PFSK-1 (cell line): ENCODE results near the gene SMIM35.
A peak's percentile ranks its signal among the peaks of the same experiment; 100 is the strongest.

Source experiments
- FOXP2 ChIP-seq: optimal IDR thresholded peaks from 2 replicates; pipeline ENCODE3; 2011; ENCODE audit warnings: borderline replicate concordance, control low read depth, inconsistent platforms; ENCODE audit not compliant: insufficient read depth; ENCODE audit errors: extremely low read length, extremely low read depth
- POLR2AphosphoS5 ChIP-seq: IDR thresholded peaks from 2 replicates; pipeline ENCODE4 v1.6.1; 2012; ENCODE audit warnings: low read depth, mild to moderate bottlenecking, control low read depth, low read length, moderate library complexity
- SIN3A ChIP-seq: IDR thresholded peaks from 2 replicates; pipeline ENCODE4 v1.6.1; 2012; ENCODE audit warnings: mild to moderate bottlenecking, low read length, moderate library complexity, borderline replicate concordance; ENCODE audit not compliant: insufficient read depth
- TAF1 ChIP-seq: IDR thresholded peaks from 2 replicates; pipeline ENCODE4 v1.6.1; 2012; ENCODE audit warnings: low read length, control low read depth, borderline replicate concordance; ENCODE audit not compliant: insufficient read depth
- TF ChIP-seq, protein P1 (sequence below), 2 experiments: IDR thresholded peaks; 2 replicates each; pipeline versions ENCODE4 v1.6.1 to v1.8.0; 2011 to 2012; ENCODE audit warnings: low read depth in 2 of 2, low read length in 2 of 2, control low read depth in 1 of 2, inconsistent platforms in 1 of 2, mild to moderate bottlenecking in 1 of 2, moderate library complexity in 1 of 2; ENCODE audit not compliant: insufficient read depth in 1 of 2

SMIM35 gene

DNA sequence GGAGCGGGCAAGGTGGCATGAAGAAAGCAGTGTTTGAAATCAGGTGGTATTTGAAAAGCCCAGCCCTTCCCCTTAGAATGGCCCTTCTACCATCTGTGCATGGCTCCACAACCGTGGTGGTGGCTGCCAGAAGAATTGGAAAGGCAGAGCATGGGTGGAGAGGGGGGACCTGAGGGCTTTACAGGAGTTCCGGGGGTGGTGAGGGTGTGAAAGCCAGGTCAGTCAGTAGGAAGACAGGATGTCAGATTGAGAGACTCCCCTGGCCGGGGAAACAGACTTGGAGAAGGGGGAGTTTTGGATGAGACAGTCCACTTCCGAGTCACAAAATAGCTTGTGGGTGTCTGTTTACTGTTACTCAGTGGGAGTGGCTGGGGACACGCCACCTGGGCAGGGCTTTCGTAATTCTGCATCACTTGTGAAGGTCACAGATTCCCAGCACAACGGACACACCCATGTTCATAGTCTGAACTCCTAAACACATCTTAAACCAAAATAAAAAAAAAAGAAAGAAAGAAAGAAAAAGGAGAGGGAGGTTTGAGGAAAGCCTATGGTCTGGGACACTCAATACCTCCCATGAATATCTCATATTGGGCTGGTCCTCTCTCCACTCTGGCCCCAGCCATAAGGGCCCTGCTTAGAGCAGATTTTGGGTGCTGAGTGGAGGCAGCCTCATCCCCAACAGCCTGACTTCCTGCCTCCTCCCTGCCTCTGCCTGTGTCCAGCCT, 24.4 kb upstream of the SMIM35 start:
- TF ChIP-seq SIN3A = no peak
- TF ChIP-seq, protein P1, sequence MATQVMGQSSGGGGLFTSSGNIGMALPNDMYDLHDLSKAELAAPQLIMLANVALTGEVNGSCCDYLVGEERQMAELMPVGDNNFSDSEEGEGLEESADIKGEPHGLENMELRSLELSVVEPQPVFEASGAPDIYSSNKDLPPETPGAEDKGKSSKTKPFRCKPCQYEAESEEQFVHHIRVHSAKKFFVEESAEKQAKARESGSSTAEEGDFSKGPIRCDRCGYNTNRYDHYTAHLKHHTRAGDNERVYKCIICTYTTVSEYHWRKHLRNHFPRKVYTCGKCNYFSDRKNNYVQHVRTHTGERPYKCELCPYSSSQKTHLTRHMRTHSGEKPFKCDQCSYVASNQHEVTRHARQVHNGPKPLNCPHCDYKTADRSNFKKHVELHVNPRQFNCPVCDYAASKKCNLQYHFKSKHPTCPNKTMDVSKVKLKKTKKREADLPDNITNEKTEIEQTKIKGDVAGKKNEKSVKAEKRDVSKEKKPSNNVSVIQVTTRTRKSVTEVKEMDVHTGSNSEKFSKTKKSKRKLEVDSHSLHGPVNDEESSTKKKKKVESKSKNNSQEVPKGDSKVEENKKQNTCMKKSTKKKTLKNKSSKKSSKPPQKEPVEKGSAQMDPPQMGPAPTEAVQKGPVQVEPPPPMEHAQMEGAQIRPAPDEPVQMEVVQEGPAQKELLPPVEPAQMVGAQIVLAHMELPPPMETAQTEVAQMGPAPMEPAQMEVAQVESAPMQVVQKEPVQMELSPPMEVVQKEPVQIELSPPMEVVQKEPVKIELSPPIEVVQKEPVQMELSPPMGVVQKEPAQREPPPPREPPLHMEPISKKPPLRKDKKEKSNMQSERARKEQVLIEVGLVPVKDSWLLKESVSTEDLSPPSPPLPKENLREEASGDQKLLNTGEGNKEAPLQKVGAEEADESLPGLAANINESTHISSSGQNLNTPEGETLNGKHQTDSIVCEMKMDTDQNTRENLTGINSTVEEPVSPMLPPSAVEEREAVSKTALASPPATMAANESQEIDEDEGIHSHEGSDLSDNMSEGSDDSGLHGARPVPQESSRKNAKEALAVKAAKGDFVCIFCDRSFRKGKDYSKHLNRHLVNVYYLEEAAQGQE (IDR thresholded peaks at IDR 0.05; ENCODE audit: insufficient read depth in 1 of 2, low read depth in 2 of 2, low read length in 2 of 2) = no peak
- TF ChIP-seq TAF1 = no peak
- TF ChIP-seq FOXP2 = no peak
- no peak for TF ChIP-seq POLR2AphosphoS5

DNA sequence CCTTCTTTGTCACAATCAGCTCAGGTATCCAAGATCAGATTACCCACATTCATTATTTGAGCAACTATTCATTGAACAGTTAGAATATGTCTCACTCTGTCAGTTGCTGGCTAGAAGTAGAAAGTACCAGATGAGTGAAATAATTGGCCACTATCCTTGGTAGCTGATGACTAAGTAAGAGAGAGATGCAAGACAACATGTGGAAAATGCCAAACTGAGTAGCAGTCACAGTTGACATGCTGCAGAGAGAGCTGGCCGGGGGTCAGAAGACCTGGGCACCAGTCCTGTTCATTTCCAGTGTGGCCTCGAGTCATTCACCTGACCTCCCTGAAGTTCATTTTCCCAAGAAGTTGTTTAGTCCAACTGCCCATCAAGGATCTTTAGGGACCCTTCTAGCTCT, 22.5 kb upstream of the SMIM35 start:
- TF ChIP-seq, protein P1 (IDR thresholded peaks at IDR 0.05; ENCODE audit: insufficient read depth in 1 of 2, low read depth in 2 of 2, low read length in 2 of 2) = 0 out of 4 replicates have a peak, but pooled peaks of 1 of the 2 experiments have one; percentile 22
- TF ChIP-seq POLR2AphosphoS5 = no peak
- TF ChIP-seq TAF1 = no peak
- no peak for TF ChIP-seq SIN3A

DNA sequence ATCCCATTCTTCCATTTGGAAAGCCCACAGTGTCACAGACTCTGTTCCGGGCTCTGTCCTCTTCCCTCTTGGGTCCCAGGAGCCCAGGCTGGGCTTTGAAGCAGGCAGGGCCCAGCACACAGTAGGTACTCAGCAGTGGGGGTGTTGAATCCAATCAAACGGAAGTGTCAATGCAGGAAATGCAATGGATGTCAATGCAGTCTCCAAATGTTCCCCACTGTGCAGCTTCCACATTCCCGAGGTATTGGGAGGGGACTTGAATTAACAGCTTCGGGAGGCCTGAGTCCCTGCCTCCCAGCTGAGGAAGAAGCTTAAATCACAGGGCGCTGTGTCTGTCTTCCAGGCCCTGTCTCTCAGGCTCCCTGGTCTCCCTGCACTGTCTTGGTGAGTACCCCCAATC, 21.8 kb upstream of the SMIM35 start:
- TF ChIP-seq FOXP2 = no peak
- no peak for TF ChIP-seq SIN3A
- TF ChIP-seq POLR2AphosphoS5 = no peak
- no peak for TF ChIP-seq TAF1
- TF ChIP-seq, protein P1 (IDR thresholded peaks at IDR 0.05; ENCODE audit: insufficient read depth in 1 of 2, low read depth in 2 of 2, low read length in 2 of 2) = no peak

DNA sequence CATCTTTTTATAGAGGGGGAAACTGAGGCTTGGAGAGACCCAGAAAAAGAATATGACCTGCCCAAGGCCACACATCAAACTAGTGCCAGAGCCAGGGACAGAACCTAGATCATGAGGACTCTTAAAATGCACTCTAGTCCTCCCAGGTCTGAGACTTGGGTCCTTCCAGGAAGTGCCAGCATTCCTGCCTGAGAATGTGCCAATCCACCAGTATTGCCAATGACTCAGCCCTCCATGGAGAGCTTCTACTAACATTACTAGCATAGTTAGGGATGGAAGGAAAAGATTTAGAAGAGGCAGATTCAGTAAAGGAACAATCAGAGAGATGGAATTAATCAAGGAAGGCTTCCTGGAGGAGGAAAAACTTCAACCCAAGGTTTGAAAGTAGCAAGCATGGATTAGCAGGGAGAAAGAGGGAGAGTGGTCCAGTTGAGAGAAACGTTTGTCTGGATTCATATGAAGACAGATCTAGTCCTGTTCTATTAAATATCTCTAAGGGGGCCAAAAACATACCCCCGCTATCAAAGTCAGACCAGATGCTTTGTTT, 20.1 kb upstream of the SMIM35 start:
- TF ChIP-seq SIN3A = no peak
- no peak for TF ChIP-seq FOXP2

DNA sequence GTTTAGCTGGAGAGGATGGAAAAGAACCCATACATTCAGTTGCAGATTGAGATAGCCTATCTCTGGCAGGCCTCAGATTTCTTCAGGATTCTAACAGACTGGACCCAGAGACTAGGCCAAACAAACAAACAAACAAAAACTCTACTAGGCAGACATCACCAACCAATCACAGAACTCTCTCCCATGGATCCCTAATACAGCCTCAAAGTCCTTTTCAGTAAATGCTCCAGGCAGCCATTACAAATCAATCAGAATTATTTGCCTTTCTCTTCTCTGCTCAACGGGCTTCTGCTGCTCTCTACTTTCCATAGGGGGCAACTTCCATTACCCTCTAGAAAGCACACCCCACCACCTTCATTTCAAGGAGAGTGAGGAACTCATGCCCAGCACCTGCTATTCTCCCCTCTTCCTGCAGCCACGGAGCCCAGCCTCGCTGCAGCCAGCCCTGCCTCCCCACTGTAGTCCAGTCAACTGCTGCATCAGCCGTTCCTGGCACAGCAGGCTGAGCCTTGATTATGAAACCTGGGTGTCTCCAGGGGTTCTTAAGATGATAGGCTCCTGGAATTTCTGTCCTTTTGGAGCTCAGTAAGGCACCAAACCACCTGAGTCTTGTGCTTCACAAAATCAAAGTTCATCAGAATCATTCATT, 19.0 kb upstream of the SMIM35 start:
- TF ChIP-seq SIN3A = no peak
- no peak for TF ChIP-seq POLR2AphosphoS5
- TF ChIP-seq, protein P1 (IDR thresholded peaks at IDR 0.05; ENCODE audit: insufficient read depth in 1 of 2, low read depth in 2 of 2, low read length in 2 of 2) = no peak
